ENCODE measurements around the gene SLC39A3.
"Not testable (repeated sequence)": the region's sequence is repeated elsewhere in the genome, so short reads cannot be mapped to it uniquely, and the experiment has no call there.

SLC39A3 gene

DNA sequence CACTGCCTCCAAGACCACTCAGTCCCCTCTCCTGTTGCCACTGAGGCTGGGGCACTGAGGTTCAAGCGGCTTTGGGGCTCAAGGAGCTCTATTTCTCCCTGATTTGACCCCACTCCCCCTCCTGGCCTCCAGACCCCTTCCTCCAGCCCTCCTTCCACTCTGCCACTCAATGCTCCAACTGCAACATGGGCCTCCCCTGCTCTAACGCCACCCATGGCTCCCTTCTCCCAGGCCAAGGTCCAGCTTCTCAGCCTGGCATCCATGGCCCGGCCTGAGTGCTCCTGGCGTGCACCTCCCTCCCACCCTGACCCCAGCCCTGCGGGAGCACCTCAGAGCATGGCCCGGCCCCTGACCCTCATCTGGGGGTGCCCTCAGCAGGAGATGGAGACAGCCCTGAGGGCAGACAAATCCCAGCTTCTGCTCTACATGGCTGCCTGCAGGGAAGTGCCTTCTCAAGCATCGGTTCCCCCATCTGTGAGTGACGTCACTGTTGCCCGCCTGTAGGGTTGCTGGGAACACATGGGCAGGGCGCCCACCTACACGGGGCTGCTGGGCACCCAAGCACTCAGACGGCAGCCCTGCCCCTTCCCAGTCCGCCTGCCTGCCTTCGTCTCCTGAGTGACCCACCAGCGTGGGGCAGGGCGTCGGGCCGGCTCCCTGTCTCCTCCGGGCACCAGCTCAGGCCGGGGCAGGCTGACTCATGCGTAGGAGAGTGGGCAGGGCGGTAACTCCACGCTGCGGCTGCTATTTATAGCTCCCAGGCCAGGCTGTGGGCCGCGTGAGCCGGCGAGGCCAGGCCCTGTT is 17.1 kb downstream of the SLC39A3 start:
- no peak for DNase-seq (ENCODE audit: low read depth in 2 of 2)

DNA sequence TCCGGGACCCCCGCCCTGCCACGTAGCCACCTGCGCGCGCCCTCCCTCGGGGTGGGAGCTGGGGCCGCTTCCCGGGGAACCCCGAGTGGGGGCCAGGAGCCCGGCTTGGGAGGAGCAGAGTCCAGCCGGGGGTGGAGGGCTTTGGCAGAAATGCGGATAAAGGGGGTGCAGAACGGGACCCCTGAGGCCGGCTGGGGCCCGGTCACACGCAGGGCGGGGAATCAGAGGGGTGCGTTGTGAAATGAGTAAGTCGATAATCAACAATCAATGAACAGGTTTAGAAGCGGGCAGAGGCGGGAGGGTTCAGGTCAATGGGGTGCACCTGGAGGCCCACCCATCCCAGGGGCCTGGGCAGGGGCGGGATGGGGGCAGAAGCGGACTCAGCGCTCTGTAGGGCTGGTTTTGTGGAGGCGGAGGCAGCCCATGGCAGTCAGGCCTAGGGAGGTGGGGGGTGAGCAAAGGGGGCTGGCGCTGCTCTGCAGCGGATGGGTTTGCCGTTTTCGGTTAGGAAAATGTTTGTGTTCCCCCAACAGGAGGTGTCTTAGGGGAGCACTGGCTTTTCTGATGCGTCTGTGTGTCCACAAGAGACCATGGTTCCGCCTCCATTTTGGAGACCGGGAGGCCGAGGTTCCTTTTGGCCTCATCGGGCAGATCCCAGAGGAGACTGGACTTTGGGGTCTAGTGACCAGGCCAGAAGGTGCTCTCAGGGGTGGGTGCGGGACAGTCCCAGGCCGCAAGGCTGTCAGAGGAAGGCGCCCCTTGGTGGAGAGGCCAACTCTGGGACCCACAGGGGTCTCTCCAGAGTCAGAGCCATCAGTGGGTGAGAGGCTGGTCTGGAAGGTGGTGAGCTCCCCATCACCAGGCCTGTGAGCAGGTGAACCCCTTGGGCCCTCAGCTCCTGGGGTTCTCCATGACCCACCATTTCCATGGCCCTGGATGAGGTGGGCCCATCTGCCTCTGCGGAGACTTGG is 18.0 kb downstream of the SLC39A3 start:
- no peak for DNase-seq (ENCODE audit: low read depth in 2 of 2)

GRCh38 chr19:2720777-2721569 is 18.8 kb downstream of the SLC39A3 start, which contains the start of gene DIRAS1:
Gene DIRAS1, minus strand, starts transcription at chr19:2721372. Its CDS starts 3,566 bp downstream, at chr19:2717806.
- DNase-seq (ENCODE audit: low read depth in 2 of 2), result no peak

DNA sequence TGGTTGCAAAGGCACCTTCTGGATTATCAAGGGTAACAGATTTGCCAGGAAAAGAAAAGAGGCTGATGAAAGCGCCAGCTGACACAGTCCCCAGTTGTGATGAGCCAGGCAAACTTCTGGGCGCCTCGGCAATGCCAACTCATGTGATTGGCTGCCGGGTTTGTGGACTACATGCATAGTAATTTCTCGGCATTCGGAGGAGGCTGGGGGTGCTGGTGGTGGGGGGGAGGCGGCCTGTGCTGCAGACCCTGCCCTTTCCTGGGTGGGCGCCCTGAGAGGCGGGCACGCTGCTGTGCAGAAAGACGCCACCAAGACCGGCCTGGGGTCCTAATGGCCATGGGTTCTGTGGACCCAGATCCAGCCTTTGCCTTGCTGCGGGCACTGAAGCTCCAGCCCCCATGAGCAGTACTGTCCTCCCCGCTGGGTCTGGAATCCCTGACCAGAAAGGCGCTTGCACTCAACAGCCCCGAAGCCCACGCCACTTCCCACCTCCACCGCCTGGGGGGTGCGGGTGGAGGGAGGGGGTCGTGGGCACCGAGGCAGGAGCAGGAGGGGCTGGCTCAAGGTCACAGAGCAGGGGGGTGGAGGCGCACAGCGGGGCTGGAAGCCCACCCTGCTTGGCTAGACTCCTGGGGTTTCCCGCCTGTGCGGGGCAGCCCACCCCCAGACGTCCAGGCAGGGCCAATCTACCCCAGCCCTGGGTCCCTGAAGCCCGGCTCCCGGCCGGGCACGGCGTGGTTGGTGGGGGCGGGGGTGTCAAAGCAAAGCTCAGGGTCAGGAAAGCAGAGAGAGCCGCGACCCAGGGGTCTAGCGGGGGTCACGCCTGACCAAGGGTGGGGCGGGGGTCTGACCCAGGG is 19.7 kb downstream of the SLC39A3 start:
- no peak for DNase-seq (ENCODE audit: low read depth in 2 of 2)

- DNase-seq (ENCODE audit: low read depth in 2 of 2), result no peak
Observed at GRCh38 chr19:2719232-2719735, 20.5 kb downstream of the SLC39A3 start.

DNA sequence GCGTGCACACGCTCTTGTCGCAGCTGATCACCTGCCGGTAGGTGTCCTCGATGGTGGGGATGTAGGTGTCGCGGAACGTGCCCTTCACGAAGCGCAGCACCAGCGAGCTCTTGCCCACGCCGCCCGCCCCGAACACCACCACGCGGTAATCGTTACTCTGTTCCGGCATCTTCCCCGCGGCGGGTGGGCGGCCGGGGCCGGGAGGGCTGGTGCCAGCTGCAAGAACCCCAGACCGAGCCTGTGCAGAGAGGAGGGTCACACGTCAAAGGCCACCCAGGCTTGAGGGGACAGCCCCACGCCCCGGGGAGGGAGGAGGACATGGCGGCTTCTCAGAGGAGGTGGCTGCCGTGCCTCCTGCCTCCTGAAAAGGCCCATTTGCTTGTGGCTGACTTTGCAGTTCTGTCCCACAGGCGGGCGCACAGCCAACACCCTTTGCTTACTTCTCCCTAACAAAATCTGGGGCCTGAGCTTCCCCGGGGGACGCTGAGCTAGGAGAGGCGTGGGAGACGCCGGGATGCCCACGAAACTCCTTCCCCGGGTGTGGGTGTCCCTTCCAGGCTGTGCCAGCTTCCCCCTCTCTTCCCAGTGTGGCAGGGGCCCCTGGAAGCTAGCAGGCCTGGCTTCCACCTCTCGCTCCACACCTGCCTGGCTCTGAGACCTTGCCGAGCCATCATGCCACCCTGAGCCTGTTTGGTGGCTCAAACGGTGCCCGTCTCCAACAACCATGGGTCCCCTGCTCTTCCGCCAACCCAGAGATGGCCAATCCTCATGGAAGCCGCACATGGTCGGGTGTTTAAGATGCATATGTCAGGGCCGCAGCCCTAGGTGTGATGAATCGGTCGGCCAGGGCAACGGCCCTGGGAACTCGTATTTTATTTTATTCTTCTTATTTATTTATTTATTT is 21.9 kb downstream of the SLC39A3 start:
- DNase-seq (ENCODE audit: low read depth in 2 of 2), result no peak

DNA sequence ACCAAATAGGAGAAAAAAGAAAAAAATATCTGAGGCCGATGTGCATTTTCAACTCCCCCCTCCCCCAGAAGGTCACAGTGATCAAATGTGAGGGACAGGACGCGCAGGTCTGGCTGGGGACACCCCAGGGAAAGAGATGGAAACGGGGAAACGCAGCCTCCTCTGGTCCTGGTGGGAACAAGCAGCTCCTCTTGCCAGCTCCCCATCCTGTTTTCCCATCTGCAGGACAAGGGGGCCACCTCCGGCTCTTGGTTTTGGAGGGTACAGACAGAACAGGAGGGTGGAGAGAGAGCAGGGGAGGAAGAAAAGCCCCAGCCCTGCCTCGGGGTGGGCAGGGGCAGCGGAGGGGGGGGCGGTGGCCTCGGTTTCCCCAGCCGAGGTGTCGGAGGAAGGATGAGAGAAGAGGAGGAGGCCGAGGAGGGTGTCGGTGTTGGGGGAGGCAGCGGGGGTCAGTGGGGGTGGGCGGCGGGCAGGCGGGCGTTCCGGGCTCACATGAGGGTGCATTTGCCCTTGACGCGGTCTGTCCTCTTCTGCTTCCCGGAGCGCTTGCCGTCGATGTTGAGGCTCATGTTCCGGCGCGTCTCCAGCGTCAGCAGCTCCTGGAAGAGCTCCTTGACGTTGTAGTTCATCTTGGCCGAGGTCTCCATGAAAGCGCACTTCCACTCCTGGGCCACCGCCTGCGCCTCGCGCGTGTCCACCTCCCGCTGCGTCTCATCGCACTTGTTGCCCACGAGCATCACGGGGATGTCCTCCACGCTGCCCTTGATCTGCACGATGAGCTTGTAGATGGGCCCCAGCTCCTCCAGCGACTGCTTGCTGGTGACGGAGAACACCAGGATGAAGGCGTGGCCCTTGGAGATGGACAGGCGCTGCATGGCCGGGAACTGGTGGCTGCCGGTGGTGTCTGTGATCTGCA is 22.8 kb downstream of the SLC39A3 start:
- no peak for DNase-seq (ENCODE audit: low read depth in 2 of 2)

DNA sequence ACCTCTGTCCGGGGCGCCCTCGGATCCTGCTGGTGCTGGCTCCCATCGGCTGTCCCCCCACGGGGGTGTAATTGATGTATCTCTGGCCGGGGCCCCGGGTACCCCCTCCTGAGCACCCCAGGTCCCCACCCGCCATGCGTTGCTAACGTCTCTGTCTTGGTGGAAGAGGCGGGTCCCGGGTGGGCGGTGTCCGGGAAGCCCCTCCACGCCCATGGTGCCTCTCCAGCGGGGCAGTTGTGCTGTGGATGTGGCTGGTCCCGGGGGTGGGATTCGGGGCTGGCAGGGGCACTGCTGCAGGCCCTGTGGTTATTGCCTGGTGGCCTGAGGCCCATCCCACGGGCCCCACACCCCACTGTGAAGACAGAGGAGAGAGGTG is 23.6 kb downstream of the SLC39A3 start:
- no peak for DNase-seq (ENCODE audit: low read depth in 2 of 2)

DNA sequence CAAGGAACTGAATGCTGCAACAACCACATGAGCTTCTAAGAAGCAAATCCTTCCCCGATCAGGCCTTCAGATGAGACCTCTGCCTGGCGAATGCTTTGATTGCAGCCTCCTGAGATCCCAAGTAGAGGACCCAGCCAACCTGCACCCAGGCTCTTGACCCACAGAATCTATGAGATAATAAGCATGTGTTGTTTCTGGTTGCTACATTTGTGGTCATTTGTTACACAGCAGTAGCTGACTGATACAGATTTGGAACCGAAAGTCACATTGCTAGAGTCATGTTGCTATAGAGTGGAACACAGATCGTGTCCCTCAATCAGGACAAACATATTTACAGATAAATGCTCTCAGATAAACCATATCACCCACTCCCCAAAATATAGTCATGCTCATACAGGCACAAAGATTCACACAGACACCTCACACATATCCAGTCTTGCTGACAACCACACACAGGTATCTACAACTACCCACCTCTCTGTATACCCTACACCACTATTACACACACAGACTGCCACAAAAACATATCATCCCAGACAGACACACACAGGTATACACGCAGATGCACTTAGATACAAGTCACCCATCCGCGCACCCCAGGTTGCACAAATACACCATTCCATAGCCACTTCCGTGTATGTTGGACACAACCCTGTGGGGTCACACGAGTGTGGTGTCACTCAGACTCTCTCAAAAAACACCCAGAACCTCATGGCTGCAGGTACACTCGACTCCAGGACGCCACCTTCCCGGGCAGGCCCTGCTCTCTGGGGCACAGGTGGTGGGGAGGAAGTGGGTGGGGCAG is 24.1 kb downstream of the SLC39A3 start:
- no peak for DNase-seq (ENCODE audit: low read depth in 2 of 2)

GRCh38 chr19:2714531-2715269 is 25.1 kb downstream of the SLC39A3 start:
- no peak for DNase-seq (ENCODE audit: low read depth in 2 of 2)

DNA sequence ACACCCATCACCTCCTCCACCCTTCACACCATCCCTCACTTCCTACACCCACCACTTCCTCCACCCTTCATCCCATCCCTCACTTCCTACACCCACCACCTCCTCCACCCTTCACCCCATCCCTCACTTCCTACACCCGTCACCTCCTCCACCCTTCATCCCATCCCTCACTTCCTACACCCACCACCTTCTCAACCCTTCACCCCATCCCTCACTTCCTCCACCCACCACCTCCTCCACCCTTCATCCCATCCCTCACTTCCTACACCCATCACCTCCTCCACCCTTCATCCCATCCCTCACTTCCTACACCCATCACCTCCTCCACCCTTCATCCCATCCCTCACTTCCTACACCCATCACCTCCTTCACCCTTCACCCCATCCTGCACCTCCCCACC is 25.7 kb downstream of the SLC39A3 start:
- DNase-seq (ENCODE audit: low read depth in 2 of 2), result not testable (repeated sequence)

DNA sequence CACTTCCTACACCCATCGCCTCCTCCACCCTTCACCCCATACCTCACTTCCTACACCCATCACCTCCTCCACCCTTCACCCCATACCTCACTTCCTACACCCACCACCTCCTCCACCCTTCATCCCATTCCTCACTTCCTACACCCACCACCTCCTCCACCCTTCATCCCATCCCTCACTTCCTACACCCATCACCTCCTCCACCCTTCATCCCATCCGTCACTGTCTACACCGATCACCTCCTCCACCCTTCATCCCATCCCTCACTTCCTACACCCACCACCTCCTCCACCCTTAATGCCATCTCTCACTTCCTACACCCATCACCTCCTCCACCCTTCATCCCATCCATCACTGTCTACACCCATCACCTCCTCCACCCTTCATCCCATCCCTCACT is 26.6 kb downstream of the SLC39A3 start:
- not testable (repeated sequence) for DNase-seq (ENCODE audit: low read depth in 2 of 2)

GRCh38 chr19:2711875-2712205 is 28.0 kb downstream of the SLC39A3 start:
- DNase-seq (ENCODE audit: low read depth in 2 of 2), result no peak

DNA sequence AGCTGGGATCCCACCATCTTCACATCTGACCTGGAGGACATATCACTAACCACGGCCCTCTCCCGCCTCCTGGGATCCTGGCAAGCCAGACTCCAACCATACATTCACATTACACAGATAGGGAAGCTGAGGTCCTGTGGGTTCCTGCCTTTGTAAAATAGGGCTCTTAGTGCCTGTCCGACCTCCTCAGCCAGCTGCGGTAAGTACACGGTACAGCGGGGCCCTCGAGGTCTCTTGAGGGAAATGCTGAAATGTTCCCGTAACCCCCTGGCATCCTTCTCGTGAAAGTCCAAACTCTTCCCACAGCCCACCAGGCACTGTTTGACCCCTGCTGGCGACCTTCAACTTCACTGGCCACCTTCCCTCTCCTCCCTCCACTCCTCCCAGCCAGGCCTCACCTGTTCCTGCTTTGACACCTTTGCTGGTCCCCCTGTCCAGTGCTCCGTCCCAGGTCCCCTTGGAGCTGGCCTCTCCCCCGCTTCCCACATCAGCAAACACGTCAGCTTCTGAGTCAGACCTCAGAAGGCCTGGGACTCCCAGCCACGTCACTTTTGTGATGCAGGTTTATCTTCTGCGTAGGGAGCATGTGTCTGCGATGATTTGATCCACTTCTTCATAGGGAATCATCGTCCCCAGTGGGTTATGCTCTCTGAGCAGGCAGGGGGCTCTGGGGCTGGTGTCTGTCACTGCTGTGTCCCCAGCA is 28.5 kb downstream of the SLC39A3 start:
- DNase-seq (ENCODE audit: low read depth in 2 of 2), result peak in 1 of 2 experiments; percentile 4

DNA sequence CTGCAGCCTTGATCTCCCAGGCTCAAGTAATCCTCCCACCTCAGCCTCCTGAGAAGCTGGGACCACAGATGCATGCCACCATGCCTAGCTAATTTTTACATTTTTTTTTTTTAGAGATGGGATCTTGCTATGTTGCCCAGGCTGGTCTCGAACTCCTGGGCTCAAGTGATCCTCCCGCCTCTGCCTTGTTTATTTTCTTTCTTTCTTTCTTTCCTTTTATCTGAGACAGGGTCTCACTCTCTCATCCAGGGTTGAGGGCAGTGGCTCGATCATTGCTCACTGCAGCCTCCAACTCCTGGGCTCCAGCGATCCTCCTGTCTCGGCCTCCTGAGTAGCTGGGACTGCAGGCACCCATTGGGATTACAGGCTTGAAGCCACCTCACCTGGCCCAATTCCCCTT is 33.6 kb downstream of the SLC39A3 start:
- DNase-seq (ENCODE audit: low read depth in 2 of 2), result no peak

DNA sequence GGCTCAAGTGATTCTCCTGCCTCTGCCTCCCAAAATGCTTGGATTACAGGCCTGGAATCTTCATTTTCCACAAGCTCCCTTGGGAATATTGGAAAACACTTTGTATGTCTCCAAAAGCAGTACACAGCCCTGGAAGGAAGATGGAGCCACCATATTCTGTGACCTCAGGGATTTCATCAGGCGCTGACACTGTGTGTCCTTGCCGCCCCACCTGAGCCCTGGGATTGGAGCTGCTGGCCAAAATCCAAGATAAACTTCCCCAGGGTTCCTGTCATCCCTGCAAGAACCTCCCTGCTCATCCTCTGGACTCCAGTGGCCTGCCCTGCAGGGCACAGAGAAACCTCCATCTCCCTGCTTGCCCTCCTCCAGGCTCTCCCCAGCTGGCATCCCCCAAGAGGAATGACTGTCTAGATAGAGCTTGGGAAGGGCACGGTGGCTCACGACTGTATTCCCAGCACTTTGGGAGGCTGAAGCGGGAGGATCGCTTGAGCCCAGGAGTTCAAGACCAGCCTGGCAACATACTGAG is 36.1 kb downstream of the SLC39A3 start:
- no peak for DNase-seq (ENCODE audit: low read depth in 2 of 2)
